Testis (tissue), 3 donors: ENCODE data around the gene ABHD17A. TPM values are rescaled to one million over a fixed set of nuclear protein-coding genes. Genes with fewer than 3 reads are reported as not detected.

Source experiments
- DNase-seq: peaks from one replicate; pipeline ENCODE4 v3.0.0-alpha.2; 2019
- H3K27ac ChIP-seq, 2 donors: fragments of 200-600 bp; sonication (generic); one replicate each; pipeline ENCODE4 v1.5.1; 2019
- H3K27me3 ChIP-seq: fragments of 200-600 bp; sonication (generic); one replicate; pipeline ENCODE4 v1.5.1; 2019
- H3K36me3 ChIP-seq: fragments of 200-600 bp; sonication (generic); one replicate; pipeline ENCODE4 v1.5.1; 2017; ENCODE audit warnings: low read depth; ENCODE audit errors: missing control alignments
- H3K4me1 ChIP-seq: fragments of 200-600 bp; sonication (generic); one replicate; pipeline ENCODE4 v1.5.1; 2019
- H3K4me3 ChIP-seq, 2 donors: fragments of 200-600 bp; sonication (generic); one replicate each; pipeline ENCODE4 v1.5.1; 2017 to 2019
- H3K9me3 ChIP-seq: fragments of 200-600 bp; sonication (generic); one replicate; pipeline ENCODE4 v1.5.1; 2017
- CTCF ChIP-seq, 3 experiments: fragments of 450-650 bp in 2 of 3; fragments of 200-600 bp in 1 of 3; sonication (generic) in 1 of 3; IDR thresholded peaks; one replicate each; pipeline ENCODE4 v1.5.1; 2016 to 2019; ENCODE audit warnings: antibody characterized with exemption in 3 of 3, mild to moderate bottlenecking in 2 of 3, moderate library complexity in 1 of 3
- POLR2A ChIP-seq: fragments of 450-650 bp; IDR thresholded peaks from one replicate; pipeline ENCODE4 v1.6.1; 2017; ENCODE audit warnings: antibody characterized with exemption, mild to moderate bottlenecking, moderate library complexity
- WGBS, 2 donors: methylation state at CpG; one replicate each; pipeline ENCODE4 v1.1.5; 2018; 5-methylcytosine and 5-hydroxymethylcytosine counted together
- intact Hi-C: fragments of 100-400 bp; cut with DNase I; formaldehyde crosslinking; loops from one replicate; pipeline ENCODE4 v1.15.1; 2023; ENCODE audit warnings: low total_unique reads
- polyA plus RNA-seq: library from polyadenylated mRNA; stranded (reverse); fragments of 350-450 nt; fragmentation: Illumina TruSeq; extraction: RNeasy Lipid Tissue Mini Kit (QIAGEN cat#74804); gene quantifications from one replicate; pipeline ENCODE4 v1.2.3, GENCODE V29; 2014; ENCODE audit warnings: low read depth, low replicate concordance; ENCODE audit not compliant: insufficient read depth
- total RNA-seq, 2 donors: library from RNA; depleted of rRNA; stranded (reverse); fragments of >200 nt; gene quantifications; one replicate each; pipeline ENCODE4 v1.2.3, GENCODE V29; 2016

ABHD17A gene
- total and polyA plus RNA-seq, 3 donors from 2014 or later = 51.1 to 140 (median 127) TPM

GRCh38 chr19:1860042-1860775 is 25.1 kb downstream of the ABHD17A start:
- Histone ChIP-seq H3K36me3 (no peaks in the 10 kb centered on the region), H3K27ac (no peak overlapping the region), H3K4me3 (no peak overlapping the region), H3K9me3 (no peaks in the 10 kb centered on the region), H3K4me1 (peaks cover 63% of the 10 kb centered on the region), H3K27me3 (no peaks in the 10 kb centered on the region)
- intact Hi-C loops = no loop called here
- TF ChIP-seq CTCF (IDR thresholded peaks at IDR 0.05) (no peak), POLR2A (no peak)
- 8 to 22% methylated on average over 13 to 27 of the region's 32 CpGs for WGBS, 2 donors
- DNase-seq = peak; percentile 75

GRCh38 chr19:1859331-1859781 is 25.9 kb downstream of the ABHD17A start:
- TF ChIP-seq CTCF (IDR thresholded peaks at IDR 0.05) (no peak), POLR2A (no peak)
- no peaks in the 10 kb centered on the region for H3K9me3 ChIP-seq
- H3K4me3 ChIP-seq = no peak overlapping the region
- no peak for DNase-seq
- no peaks in the 10 kb centered on the region for H3K27me3 ChIP-seq
- H3K36me3 ChIP-seq = no peaks in the 10 kb centered on the region
- peaks cover 64% of the 10 kb centered on the region for H3K4me1 ChIP-seq
- 42 to 61% methylated on average over 12 to 18 of the region's 18 CpGs for WGBS, 2 donors
- intact Hi-C loops = no loop called here
- H3K27ac ChIP-seq = no peak overlapping the region

GRCh38 chr19:1858412-1859081 is 26.7 kb downstream of the ABHD17A start:
- H3K4me3 ChIP-seq = no peak overlapping the region
- no peaks in the 10 kb centered on the region for H3K27me3 ChIP-seq
- peaks cover 69% of the 10 kb centered on the region for H3K4me1 ChIP-seq
- no peaks in the 10 kb centered on the region for H3K36me3 ChIP-seq
- WGBS, 2 donors = 64 to 68% methylated on average over 10 of the region's 10 CpGs
- no peaks in the 10 kb centered on the region for H3K9me3 ChIP-seq
- TF ChIP-seq POLR2A (no peak), CTCF (IDR thresholded peaks at IDR 0.05) (no peak)
- H3K27ac ChIP-seq = no peak overlapping the region
- intact Hi-C loops = no loop called here
- DNase-seq = no peak

GRCh38 chr19:1857648-1858326 is 27.5 kb downstream of the ABHD17A start:
- Histone ChIP-seq H3K36me3 (no peaks in the 10 kb centered on the region), H3K27ac (peak overlapping the region; percentile 35 to 85), H3K4me1 (peaks cover 73% of the 10 kb centered on the region), H3K9me3 (no peaks in the 10 kb centered on the region), H3K27me3 (no peaks in the 10 kb centered on the region), H3K4me3 (no peak overlapping the region)
- no peak for DNase-seq
- TF ChIP-seq CTCF (IDR thresholded peaks at IDR 0.05) (no peak), POLR2A (no peak)
- WGBS, 2 donors = 60 to 67% methylated on average over 12 to 16 of the region's 16 CpGs
- intact Hi-C loops = no loop called here
